ENCODE data around the gene NPIPA1.
"Not testable (repeated sequence)": the region's sequence is repeated elsewhere in the genome, so short reads cannot be mapped to it uniquely, and the experiment has no call there.

DNA sequence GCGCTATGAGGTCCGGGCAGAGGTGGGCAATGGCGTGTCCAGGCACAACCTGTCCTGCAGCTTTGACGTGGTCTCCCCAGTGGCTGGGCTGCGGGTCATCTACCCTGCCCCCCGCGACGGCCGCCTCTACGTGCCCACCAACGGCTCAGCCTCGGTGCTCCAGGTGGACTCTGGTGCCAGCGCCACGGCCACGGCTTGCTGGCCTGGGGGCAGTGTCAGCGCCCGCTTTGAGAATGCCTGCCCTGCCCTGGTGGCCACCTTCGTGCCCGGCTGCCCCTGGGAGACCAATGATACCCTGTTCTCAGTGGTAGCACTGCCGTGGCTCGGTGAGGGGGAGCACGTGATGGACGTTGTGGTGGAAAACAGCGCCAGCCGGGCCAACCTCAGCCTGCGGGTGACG lies 15.0 kb upstream of the NPIPA1 start:
- TF ChIP-seq POLR2AphosphoS5 (IDR thresholded peaks at IDR 0.05; ENCODE audit: low read depth), result not testable (repeated sequence)
- TF ChIP-seq, protein P1, sequence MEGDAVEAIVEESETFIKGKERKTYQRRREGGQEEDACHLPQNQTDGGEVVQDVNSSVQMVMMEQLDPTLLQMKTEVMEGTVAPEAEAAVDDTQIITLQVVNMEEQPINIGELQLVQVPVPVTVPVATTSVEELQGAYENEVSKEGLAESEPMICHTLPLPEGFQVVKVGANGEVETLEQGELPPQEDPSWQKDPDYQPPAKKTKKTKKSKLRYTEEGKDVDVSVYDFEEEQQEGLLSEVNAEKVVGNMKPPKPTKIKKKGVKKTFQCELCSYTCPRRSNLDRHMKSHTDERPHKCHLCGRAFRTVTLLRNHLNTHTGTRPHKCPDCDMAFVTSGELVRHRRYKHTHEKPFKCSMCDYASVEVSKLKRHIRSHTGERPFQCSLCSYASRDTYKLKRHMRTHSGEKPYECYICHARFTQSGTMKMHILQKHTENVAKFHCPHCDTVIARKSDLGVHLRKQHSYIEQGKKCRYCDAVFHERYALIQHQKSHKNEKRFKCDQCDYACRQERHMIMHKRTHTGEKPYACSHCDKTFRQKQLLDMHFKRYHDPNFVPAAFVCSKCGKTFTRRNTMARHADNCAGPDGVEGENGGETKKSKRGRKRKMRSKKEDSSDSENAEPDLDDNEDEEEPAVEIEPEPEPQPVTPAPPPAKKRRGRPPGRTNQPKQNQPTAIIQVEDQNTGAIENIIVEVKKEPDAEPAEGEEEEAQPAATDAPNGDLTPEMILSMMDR (IDR thresholded peaks at IDR 0.05; ENCODE audit: insufficient read depth, low read length), result not testable (repeated sequence)
- TF ChIP-seq, protein P2, sequence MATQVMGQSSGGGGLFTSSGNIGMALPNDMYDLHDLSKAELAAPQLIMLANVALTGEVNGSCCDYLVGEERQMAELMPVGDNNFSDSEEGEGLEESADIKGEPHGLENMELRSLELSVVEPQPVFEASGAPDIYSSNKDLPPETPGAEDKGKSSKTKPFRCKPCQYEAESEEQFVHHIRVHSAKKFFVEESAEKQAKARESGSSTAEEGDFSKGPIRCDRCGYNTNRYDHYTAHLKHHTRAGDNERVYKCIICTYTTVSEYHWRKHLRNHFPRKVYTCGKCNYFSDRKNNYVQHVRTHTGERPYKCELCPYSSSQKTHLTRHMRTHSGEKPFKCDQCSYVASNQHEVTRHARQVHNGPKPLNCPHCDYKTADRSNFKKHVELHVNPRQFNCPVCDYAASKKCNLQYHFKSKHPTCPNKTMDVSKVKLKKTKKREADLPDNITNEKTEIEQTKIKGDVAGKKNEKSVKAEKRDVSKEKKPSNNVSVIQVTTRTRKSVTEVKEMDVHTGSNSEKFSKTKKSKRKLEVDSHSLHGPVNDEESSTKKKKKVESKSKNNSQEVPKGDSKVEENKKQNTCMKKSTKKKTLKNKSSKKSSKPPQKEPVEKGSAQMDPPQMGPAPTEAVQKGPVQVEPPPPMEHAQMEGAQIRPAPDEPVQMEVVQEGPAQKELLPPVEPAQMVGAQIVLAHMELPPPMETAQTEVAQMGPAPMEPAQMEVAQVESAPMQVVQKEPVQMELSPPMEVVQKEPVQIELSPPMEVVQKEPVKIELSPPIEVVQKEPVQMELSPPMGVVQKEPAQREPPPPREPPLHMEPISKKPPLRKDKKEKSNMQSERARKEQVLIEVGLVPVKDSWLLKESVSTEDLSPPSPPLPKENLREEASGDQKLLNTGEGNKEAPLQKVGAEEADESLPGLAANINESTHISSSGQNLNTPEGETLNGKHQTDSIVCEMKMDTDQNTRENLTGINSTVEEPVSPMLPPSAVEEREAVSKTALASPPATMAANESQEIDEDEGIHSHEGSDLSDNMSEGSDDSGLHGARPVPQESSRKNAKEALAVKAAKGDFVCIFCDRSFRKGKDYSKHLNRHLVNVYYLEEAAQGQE (IDR thresholded peaks at IDR 0.05; ENCODE audit: insufficient replicate concordance, low read depth), result not testable (repeated sequence)
